HG03196 (cell line): ENCODE data around the gene ERCC6L2.

Source experiments
- ATAC-seq: cut with Tn5 transposase; IDR thresholded peaks from one replicate; pipeline ENCODE4 v1.9.1; 2021; ENCODE audit not compliant: unreplicated experiment

The ERCC6L2 gene

GRCh38 chr9:95857896-95858295 is 17.6 kb upstream of the ERCC6L2 start:
- no peak for ATAC-seq

GRCh38 chr9:95862343-95862742 is 13.1 kb upstream of the ERCC6L2 start:
- no peak for ATAC-seq

DNA sequence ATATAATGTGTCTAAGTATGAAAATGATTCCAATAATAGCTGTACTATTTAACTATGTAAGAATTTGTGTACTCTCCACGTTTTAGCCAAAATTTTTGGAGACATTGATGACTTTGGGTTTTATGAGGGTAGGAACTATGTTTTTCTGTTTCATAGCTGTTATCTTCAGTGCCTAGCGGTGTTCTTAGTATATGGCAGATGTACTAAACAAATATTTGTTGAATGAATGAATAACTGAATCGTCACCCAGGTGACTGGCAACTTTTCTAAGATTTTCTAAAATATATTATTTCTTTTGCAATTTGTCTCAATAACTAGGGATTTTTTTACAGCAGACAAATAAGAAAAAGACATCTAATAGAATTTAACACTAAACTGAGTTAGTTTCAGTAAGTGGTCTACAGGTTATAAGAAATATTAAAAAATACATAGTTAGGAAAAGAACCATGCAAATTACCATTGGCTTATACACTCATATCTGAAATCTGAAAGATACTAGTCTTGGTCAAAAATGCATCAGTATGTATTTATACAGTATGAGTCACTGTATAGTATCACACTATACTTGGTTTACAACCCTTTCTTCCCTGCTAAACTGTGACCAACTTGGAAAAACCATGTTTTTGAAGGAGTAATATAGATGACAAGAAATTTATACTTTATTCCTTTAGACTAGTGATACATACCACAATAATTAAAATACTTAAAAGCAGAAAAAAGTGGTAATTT is 10.5 kb upstream of the ERCC6L2 start:
- no peak for ATAC-seq

GRCh38 chr9:95870352-95870751 is 5.1 kb upstream of the ERCC6L2 start:
- no peak for ATAC-seq

- no peak for ATAC-seq
Measured at GRCh38 chr9:95870906-95871305, 4.6 kb upstream of the ERCC6L2 start.

DNA sequence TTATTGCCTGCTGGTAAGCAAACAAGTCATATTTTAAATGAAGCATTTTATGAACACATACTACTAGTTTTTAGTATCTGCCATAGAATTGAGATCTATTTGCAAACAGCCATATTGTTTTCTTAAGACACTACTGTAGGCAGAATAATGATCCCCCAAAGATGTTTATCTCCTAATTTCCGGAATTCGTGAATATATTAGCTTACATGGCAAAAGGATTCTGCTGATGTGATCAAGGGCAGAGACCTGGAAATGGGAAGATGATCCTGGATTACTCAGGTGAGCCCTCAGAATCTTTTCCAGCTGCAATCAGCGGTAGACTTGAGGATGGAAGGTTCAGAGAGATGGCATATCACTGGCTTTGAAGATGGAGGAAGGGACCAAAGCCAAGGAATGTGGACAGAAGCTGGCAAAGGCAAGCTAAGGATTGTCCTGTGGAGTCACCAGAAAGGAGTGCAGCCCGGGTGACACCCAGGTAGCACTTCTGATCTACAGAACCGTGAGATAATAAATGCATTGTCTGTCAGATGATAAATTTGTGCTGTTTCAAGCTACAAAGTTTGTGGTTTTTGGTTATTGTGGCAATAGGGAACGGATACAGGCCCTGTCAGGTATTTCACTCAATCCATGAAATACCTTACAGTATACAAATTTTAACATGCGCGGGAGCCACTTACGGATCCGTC is 1.0 kb upstream of the ERCC6L2 start:
- no peak for ATAC-seq

DNA sequence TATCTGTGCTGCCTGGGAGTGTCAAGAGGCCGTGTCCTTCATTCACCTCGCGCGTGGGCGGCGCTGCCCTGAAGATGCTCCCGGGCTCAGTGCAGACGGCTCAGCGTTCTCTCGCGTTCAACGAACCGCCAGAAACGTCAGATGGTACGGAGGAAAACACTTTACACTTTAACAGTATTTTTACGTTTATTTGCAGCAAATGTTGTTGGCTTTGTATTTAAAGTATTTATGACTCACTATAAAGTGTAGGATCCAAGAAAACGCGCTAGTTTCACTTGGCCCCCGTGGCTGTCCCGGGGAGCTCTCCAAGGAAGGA is 544 bp upstream of the ERCC6L2 start:
- no peak for ATAC-seq

DNA sequence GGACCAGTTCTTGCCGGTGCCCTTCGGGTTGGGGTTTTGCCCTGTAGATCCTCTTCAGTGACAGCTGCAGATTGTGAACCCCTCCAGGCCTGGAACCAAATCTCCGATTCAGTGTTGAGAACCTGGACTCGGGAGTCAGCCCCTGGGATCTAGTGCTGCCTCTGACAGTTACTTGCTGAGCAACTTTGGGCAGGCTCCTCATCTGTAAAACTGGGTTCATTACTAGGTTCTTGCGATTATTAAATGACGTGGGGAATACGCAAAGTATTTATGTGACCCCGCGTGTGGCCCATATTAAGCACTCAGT is 600 bp downstream of the ERCC6L2 start:
- ATAC-seq, result no peak

DNA sequence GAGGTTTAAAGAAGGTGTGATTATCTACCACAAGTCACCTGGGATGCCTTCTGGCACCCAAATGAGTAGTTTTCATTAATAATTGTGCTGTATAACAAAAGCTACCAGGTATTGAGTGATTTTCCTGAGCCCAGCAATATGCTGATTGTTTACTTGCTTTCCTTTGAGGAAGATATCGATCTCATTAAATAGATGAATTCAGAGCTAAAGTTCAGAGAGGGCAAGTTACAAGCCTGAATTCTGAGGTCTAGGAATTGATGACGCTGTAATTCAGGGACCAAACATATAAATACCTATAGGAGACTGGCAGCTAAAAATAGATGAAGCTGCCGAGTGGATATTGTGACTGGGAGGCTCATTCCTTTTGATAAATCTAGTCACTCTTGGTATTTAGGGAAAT is 1.1 kb downstream of the ERCC6L2 start:
- ATAC-seq, result no peak

DNA sequence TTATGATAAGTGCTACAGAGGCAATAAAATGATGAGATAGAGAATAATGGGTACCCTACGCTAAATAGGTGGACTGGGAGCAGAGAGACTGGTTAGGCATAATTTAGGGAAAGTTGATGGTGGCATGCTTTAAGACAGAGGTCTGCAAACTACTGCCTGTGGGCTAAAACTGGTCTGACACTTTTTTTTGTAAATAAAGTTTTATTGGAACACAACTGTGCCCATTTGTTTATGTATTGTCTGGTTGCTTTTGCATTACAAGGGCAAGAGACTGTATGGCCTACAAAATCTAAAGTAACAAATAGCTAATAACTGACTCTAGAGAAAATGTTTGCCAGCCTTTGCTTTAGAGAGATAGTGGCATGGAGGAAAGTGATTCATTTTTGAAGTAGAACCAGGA is 2.5 kb downstream of the ERCC6L2 start:
- no peak for ATAC-seq

- ATAC-seq, result no peak
Measured at GRCh38 chr9:95879591-95879990, 4.1 kb downstream of the ERCC6L2 start.

- ATAC-seq, result no peak
Measured at GRCh38 chr9:95880021-95880690, 4.7 kb downstream of the ERCC6L2 start.

- ATAC-seq, result no peak
Measured at GRCh38 chr9:95887926-95888497, 12.5 kb downstream of the ERCC6L2 start.

DNA sequence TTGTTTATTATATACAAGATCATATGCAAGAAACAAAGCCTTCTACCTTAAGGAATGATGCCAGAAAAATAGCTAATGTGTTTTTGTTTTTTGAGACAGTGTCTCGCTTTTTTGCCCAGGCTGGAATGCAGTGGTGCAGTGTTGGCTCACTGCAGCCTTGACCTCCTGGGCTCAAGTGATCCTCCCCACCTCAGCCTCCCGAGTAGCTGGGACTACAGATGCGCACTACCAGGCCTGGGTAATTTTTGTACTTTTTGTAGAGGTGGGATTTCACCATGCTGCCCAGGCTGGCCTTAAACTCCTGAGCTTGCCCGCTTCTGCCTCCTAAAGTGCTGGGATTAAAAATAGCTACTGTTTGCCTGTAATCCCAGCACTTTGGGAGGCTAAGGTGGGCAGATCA is 15.1 kb downstream of the ERCC6L2 start:
- no peak for ATAC-seq

DNA sequence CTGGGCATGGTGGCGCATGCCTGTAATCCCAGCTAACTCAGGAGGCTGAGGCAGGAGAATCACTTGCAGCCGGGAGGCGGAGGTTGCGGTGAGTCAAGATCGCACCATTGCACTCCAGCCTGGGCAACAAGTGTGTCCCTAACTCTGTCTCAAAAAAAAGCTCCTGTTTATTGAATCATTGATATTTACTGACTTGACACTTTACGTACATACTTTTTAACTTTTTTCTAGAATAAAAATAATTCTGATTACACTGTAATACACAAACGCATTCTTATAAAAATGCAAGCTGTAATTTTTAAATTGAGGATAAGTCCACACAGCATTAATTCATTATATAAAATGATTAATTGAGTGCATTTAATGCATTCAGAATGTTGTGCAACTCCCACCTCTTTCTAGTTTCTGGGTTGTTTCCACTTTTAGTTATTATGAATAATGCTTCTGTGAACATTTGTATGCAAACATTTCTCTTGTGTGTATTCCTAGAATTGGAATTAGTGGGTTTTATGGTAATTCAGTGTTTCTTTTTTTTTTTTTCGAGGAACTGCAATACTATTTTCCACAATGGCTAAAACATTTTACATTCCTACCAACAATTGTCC is 15.7 kb downstream of the ERCC6L2 start:
- no peak for ATAC-seq

DNA sequence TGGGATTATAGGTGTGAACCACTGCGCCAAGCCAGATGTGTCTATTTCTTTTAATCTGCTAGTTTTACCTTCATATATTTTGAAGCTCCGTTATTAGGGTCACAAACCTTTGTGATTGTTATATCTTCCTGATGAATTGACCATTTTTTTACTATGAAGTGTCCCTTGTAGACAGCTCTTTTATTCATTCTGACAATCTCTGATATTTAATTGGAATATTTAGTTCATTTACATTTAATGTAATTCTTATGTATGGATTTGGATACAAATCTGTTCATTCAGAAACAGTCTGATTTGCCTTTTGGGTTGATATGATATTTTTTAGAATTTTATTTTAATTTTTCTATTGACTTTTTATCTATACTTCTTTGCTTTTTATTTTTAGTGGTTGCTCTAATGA is 17.2 kb downstream of the ERCC6L2 start:
- ATAC-seq, result no peak

DNA sequence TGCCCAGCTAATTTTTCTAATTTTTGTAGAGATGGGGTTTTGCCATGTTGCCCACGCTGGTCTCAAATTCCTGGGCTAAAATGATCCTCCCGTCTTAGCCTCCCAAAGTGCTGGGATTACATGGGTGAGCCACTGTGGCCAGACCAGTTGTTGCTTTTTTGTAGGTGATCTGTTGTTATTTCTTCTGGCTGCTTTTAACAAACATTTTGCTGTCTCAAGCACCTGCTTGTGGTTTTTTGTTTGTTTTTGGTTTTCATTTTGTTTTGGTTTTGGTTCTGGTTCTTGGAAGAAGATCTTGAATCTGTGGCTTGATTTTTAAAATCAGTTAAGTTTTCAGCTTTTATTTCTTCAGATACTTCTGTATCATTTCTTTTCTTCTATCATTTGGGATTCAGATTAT is 21.1 kb downstream of the ERCC6L2 start:
- no peak for ATAC-seq

- no peak for ATAC-seq
Measured at GRCh38 chr9:95901506-95901905, 26.0 kb downstream of the ERCC6L2 start.

DNA sequence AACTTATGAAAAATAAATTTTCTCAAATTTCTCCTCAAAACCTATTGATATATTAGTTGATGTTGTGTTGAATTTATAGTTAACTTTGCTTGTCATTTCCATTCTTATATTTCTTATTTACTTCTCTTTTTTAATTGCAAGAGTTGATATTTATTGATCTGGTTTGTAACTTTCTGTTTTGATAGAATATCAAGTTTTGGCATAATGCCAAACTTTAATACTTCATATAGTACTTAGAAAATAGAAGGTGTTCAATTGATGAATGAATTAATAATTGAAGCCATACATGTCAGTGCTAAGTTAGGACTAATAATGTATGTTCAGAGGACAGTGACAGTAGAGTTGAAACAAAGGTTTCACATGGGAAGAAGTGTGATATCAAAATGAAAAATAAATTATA is 27.9 kb downstream of the ERCC6L2 start:
- ATAC-seq, result no peak

DNA sequence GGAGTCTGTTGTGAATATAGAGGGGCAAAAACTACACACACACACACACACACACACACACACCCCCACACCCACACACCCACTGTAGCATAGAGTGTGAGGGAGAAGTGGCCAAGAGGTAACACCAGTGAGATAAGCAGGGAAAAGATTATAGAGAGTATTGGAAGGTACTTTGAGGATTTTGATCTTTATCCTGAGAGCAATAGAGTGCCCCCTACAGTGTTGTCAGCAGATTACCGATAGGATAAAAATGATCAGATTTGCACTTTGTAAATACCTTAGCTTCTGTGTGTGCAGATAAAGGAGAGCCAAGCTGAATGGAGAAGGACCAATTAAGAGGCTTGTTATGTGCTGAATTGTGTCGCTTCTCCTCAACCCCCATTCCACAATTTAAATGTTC is 32.3 kb downstream of the ERCC6L2 start:
- ATAC-seq, result no peak

- no peak for ATAC-seq
Measured at GRCh38 chr9:95910023-95910707, 34.7 kb downstream of the ERCC6L2 start.
